GM12878 (cell line): Measurements from ENCODE around the gene CNPPD1. TPM values are rescaled to one million over a fixed set of nuclear protein-coding genes. Genes with fewer than 3 reads are reported as not detected.

Experiments used
- ATAC-seq: fragments of 200-7000 bp; cut with Tn5 transposase; 3 replicates; pipeline ENCODE4 v1.9.1; 2020; ENCODE audit warnings: mild to moderate bottlenecking, moderate library complexity
- BruUV-seq: library from RNA; stranded (reverse); fragments of 400-500 nt; replicated peaks from 2 replicates; lab custom pipeline; 2021; lab: Mats Ljungman, UMichigan
- CTCF ChIA-PET: fragments of 300-600 bp; sonication (Branson Sonifier 250); formaldehyde crosslinking; extraction: SDS; loops from one replicate; lab custom pipeline; 2021; ENCODE audit warnings: inconsistent platforms; lab: Yijun Ruan, JAX
- POLR2A ChIA-PET: fragments of 350-600 bp; formaldehyde crosslinking; extraction: SDS; loops from one replicate; lab custom pipeline; 2021; ENCODE audit warnings: inconsistent platforms; lab: Charles Lee
- RAD21 ChIA-PET: fragments of 300-600 bp; sonication (Branson Sonifier 250); formaldehyde crosslinking; loops from one replicate; lab custom pipeline; 2023; ENCODE audit warnings: antibody characterized with exemption; ENCODE audit not compliant: unreplicated experiment; lab: Charles Lee
- SMC1A ChIA-PET: fragments of 300-600 bp; sonication (Branson Sonifier 250); formaldehyde crosslinking; loops from one replicate; lab custom pipeline; 2023; ENCODE audit not compliant: unreplicated experiment, uncharacterized antibody; lab: Charles Lee
- DNase-seq: peaks from one replicate; pipeline ENCODE4 v3.0.0-alpha.2; 2011; ENCODE audit warnings: low read depth, low spot score
- FAIRE-seq: peaks from 3 replicates; lab custom pipeline; 2011; peaks lifted over from hg19 to GRCh38; lab: Jason Lieb, UNC
- H2AFZ ChIP-seq: 2 replicates; pipeline ENCODE4 v1.6.0; 2011; ENCODE audit warnings: low read depth, low read length, control low read depth; ENCODE audit not compliant: control insufficient read depth
- H3K27ac ChIP-seq: 2 replicates; pipeline ENCODE4 v1.5.1; 2011; ENCODE audit warnings: control low read depth; ENCODE audit not compliant: control insufficient read depth, insufficient read depth
- H3K27me3 ChIP-seq, 2 experiments: replicated peaks in 1 of 2; 2 replicates each; pipeline versions ENCODE4 v1.6.0 to v1.6.1; 2011; ENCODE audit warnings: low read length in 1 of 2; ENCODE audit not compliant: control insufficient read depth in 2 of 2, insufficient read depth in 2 of 2
- H3K36me3 ChIP-seq, 2 experiments: 2 replicates each; pipeline ENCODE4 v1.5.1; 2011; ENCODE audit warnings: low read length in 1 of 2; ENCODE audit not compliant: control insufficient read depth in 2 of 2, insufficient read depth in 2 of 2
- H3K4me1 ChIP-seq: 2 replicates; pipeline ENCODE4 v1.6.1; 2011; ENCODE audit warnings: mild to moderate bottlenecking, low read length, moderate library complexity, mixed read lengths; ENCODE audit not compliant: control insufficient read depth, insufficient read depth
- H3K4me2 ChIP-seq: 2 replicates; pipeline ENCODE4 v1.6.0; 2011; ENCODE audit warnings: control low read depth; ENCODE audit not compliant: control insufficient read depth, insufficient read depth
- H3K4me3 ChIP-seq: fragments of 200-600 bp; sonication (generic); 2 replicates; pipeline ENCODE4 v1.5.1; 2016
- H3K79me2 ChIP-seq: 2 replicates; pipeline ENCODE4 v1.6.0; 2011; ENCODE audit warnings: low read length; ENCODE audit not compliant: control insufficient read depth, insufficient read depth
- H3K9ac ChIP-seq: 2 replicates; pipeline ENCODE4 v1.8.0; 2011; ENCODE audit warnings: low read length, control low read depth, mixed read lengths; ENCODE audit not compliant: control insufficient read depth, insufficient read depth
- H3K9me3 ChIP-seq: replicated peaks from 3 replicates; pipeline ENCODE4 v1.5.1; 2011; ENCODE audit warnings: mild to moderate bottlenecking, low read length; ENCODE audit not compliant: control insufficient read depth, insufficient read depth
- H4K20me1 ChIP-seq: 2 replicates; pipeline ENCODE4 v1.6.0; 2011; ENCODE audit not compliant: control insufficient read depth, insufficient read depth
- ATF7 ChIP-seq: fragments of 450-650 bp; IDR thresholded peaks from 2 replicates; pipeline ENCODE4 v1.6.1; 2016; ENCODE audit warnings: low read depth, mild to moderate bottlenecking
- BCL11A ChIP-seq: IDR thresholded peaks from 2 replicates; pipeline ENCODE4 v1.6.1; 2011; ENCODE audit warnings: low read depth, low read length
- CHD2 ChIP-seq: IDR thresholded peaks from 2 replicates; pipeline ENCODE4 v1.6.1; 2011; ENCODE audit warnings: low read depth, low read length, improper control_type of control experiment, borderline replicate concordance
- FOS ChIP-seq: IDR thresholded peaks from 3 replicates; pipeline ENCODE4 v1.6.1; 2011; ENCODE audit warnings: borderline replicate concordance; ENCODE audit not compliant: insufficient read length; ENCODE audit errors: extremely low read depth
- GATAD2B ChIP-seq: fragments of 450-650 bp; conservative IDR thresholded peaks from 2 replicates; pipeline ENCODE4 v1.6.1; 2017; ENCODE audit warnings: low read depth, mild to moderate bottlenecking, moderate library complexity
- KDM1A ChIP-seq: fragments of 200-600 bp; sonication (generic); IDR thresholded peaks from 2 replicates; pipeline ENCODE4 v1.6.1; 2016; ENCODE audit warnings: borderline replicate concordance
- NRF1 ChIP-seq: conservative IDR thresholded peaks from 2 replicates; pipeline ENCODE4 v1.6.1; 2011; ENCODE audit warnings: mild to moderate bottlenecking, low read depth, low read length, improper control_type of control experiment
- PAX8 ChIP-seq: fragments of 450-650 bp; IDR thresholded peaks from 2 replicates; pipeline ENCODE4 v1.6.1; 2017; ENCODE audit warnings: mild to moderate bottlenecking, moderate library complexity
- SIN3A ChIP-seq: IDR thresholded peaks from 2 replicates; pipeline ENCODE4 v1.6.1; 2012; ENCODE audit warnings: low read depth, low read length, improper control_type of control experiment
- SMAD1 ChIP-seq: fragments of 450-650 bp; IDR thresholded peaks from 2 replicates; pipeline ENCODE4 v1.6.1; 2018; ENCODE audit warnings: mild to moderate bottlenecking, low read depth; ENCODE audit not compliant: partially characterized antibody
- SREBF2 ChIP-seq: IDR thresholded peaks from 2 replicates; pipeline ENCODE4 v1.6.1; 2012; ENCODE audit warnings: mild to moderate bottlenecking, low read length
- YBX1 ChIP-seq: fragments of 450-650 bp; IDR thresholded peaks from 2 replicates; pipeline ENCODE4 v1.6.1; 2016; ENCODE audit warnings: antibody characterized with exemption
- ZBTB40 ChIP-seq: fragments of 450-650 bp; IDR thresholded peaks from 2 replicates; pipeline ENCODE4 v1.6.1; 2016; ENCODE audit warnings: mild to moderate bottlenecking, moderate library complexity, borderline replicate concordance
- ZNF217 ChIP-seq: fragments of 450-650 bp; IDR thresholded peaks from 2 replicates; pipeline ENCODE4 v1.6.1; 2017; ENCODE audit warnings: antibody characterized with exemption, mild to moderate bottlenecking
- ZNF384 ChIP-seq: IDR thresholded peaks from 2 replicates; pipeline ENCODE4 v1.6.1; 2012; ENCODE audit warnings: low read depth, mild to moderate bottlenecking, low read length, improper control_type of control experiment, borderline replicate concordance
- ZNF592 ChIP-seq: fragments of 450-650 bp; IDR thresholded peaks from 2 replicates; pipeline ENCODE4 v1.6.1; 2017; ENCODE audit warnings: mild to moderate bottlenecking, moderate library complexity
- WGBS: methylation state at CpG from one replicate; pipeline ENCODE4 v1.1.6; 2016; ENCODE audit warnings: low lambda C conversion rate; ENCODE audit not compliant: insufficient replicate concordance, insufficient coverage; ENCODE audit errors: missing lambda C conversion rate; 5-methylcytosine and 5-hydroxymethylcytosine counted together
- in situ Hi-C: fragments of 300-500 bp; cut with MboI; formaldehyde crosslinking; loops from 9 replicates; pipeline ENCODE4 v1.14.3; 2018; ENCODE audit warnings: mixed read lengths
- intact Hi-C: fragments of 100-400 bp; cut with micrococcal nuclease; formaldehyde crosslinking; loops from one replicate; pipeline ENCODE4 v1.14.2; 2022; ENCODE audit not compliant: unreplicated experiment
- polyA plus RNA-seq, 11 experiments: library from polyadenylated mRNA; depleted of rRNA in 4 of 11; unstranded in 6 of 11; stranded (reverse) in 5 of 11; fragments of >200 nt; fragmentation: Nextera tagmentation in 4 of 11; fragmentation: Illumina TruSeq in 1 of 11; extraction: Ambion mirVana in 4 of 11; extraction: Trizol in 1 of 11; gene quantifications; 1 replicate in 1 of 11; 2 replicates in 10 of 11; pipeline versions ENCODE4 v1.2.1 to v1.2.3, GENCODE V29; 2011 to 2016; ENCODE audit warnings: inconsistent platforms in 2 of 11, missing spikeins in 2 of 11, low read depth in 1 of 11
- total RNA-seq, 4 experiments: library from RNA; depleted of rRNA in 3 of 4; stranded (reverse); fragments of >200 nt in 3 of 4; fragmentation: Illumina TruSeq in 1 of 4; extraction: Trizol in 1 of 4; gene quantifications; 2 replicates each; pipeline versions ENCODE4 v1.2.1 to v1.2.3, GENCODE V29; 2013 to 2021

The CNPPD1 gene
- total and polyA plus RNA-seq, 10 of the 15 experiments (the other 5 are each of a cell fraction or from before 2014, with no cell fraction given) = 12.2 to 86.6 (median 43.4) TPM

GRCh38 chr2:219174146-219174545 lies 2.6 kb downstream of the CNPPD1 start:
- H3K27me3 ChIP-seq = no peaks in the 10 kb centered on the region
- H3K4me2 ChIP-seq = no peak overlapping the region
- WGBS = 97% methylated on average over 3 of the region's 3 CpGs
- ChIA-PET CTCF (interaction anchor here (1.0 to 5.6 kb wide), 12 partner anchors 10 to 124 kb away, joined by 3 to 52 read pairs (median 6); partner anchors contain the start of genes DNAJB2, TUBA4A and ZFAND2B), RAD21 (interaction anchor here (1.0 to 1.4 kb wide), 2 partner anchors 32 to 35 kb away, joined by 3 to 4 read pairs; partner anchors contain the start of gene ZFAND2B), POLR2A (interaction anchor here (1.2 to 5.0 kb wide), 3 partner anchors 33 to 105 kb away, joined by 4 to 47 read pairs (median 34); partner anchors contain the start of genes ANKZF1, ATG9A, DNAJB2 and ZFAND2B), SMC1A (interaction anchor here (0.7 to 1.6 kb wide), 4 partner anchors 17 to 121 kb away, joined by 3 to 6 read pairs (median 4); partner anchors contain the start of genes DNAJB2, GLB1L and STK16)
- H3K9ac ChIP-seq = no peak overlapping the region
- H4K20me1 ChIP-seq = no peaks in the 10 kb centered on the region
- H3K4me3 ChIP-seq = no peak overlapping the region
- DNase-seq (no peak), FAIRE-seq (no peak), ATAC-seq (no peak)
- H3K36me3 ChIP-seq = peaks cover 4 to 9% of the 10 kb centered on the region in 2 experiments
- no peak overlapping the region for H2AFZ ChIP-seq
- H3K4me1 ChIP-seq = peaks cover 4% of the 10 kb centered on the region
- H3K79me2 ChIP-seq = peaks cover 25% of the 10 kb centered on the region
- BruUV-seq = no TSS peak
- TF ChIP-seq ZNF592 = no peak
- TF ChIP-seq YBX1 = no peak
- no peak for TF ChIP-seq ZBTB40
- TF ChIP-seq NRF1 = no peak
- TF ChIP-seq SMAD1 = no peak
- no peak for TF ChIP-seq BCL11A
- no peak for TF ChIP-seq SREBF2
- TF ChIP-seq SIN3A = no peak
- no peak for TF ChIP-seq CHD2
- no peak for TF ChIP-seq ZNF217
- TF ChIP-seq PAX8 = no peak
- TF ChIP-seq ATF7 = no peak
- TF ChIP-seq GATAD2B = no peak
- no peak for TF ChIP-seq KDM1A
- TF ChIP-seq FOS = no peak
- no peak for TF ChIP-seq ZNF384
- no peaks in the 10 kb centered on the region for H3K9me3 ChIP-seq
- H3K27ac ChIP-seq = no peak overlapping the region
- in situ Hi-C loops = loop anchor here (5.0 kb wide), 1 partner anchor 33 kb away; the partner anchor contains the start of gene ZFAND2B
- intact Hi-C loops = no loop called here
